IMR-90 (cell line): Measurements from ENCODE around the gene RCAN2. TPM values are rescaled to one million over a fixed set of nuclear protein-coding genes. Genes with fewer than 3 reads are reported as not detected.

Experiments used
- ATAC-seq: fragments of 200-7000 bp; cut with Tn5 transposase; 2 replicates; pipeline ENCODE4 v1.9.1; 2020; ENCODE audit warnings: low read depth, mild to moderate bottlenecking, moderate library complexity
- BruUV-seq: library from RNA; stranded (reverse); fragments of 400-500 nt; replicated peaks from 2 replicates; lab custom pipeline; 2021; lab: Mats Ljungman, UMichigan
- CTCF ChIA-PET: fragments of 300-600 bp; formaldehyde crosslinking; extraction: SDS; loops from one replicate; lab custom pipeline; 2021; ENCODE audit warnings: antibody characterized with exemption; lab: Yijun Ruan, JAX
- POLR2A ChIA-PET: fragments of 300-600 bp; sonication (Branson Sonifier 250); formaldehyde crosslinking; loops from one replicate; lab custom pipeline; 2022; ENCODE audit warnings: antibody characterized with exemption; ENCODE audit not compliant: unreplicated experiment; lab: Charles Lee
- DNase-seq: peaks from one replicate; pipeline ENCODE4 v3.0.0; 2013
- H2AFZ ChIP-seq: replicated peaks from 2 replicates; pipeline ENCODE3; 2013; ENCODE audit warnings: low read length, mild to moderate bottlenecking; ENCODE audit not compliant: poor library complexity
- H2AK5ac ChIP-seq: 2 replicates; pipeline ENCODE4 v1.6.1; 2013; ENCODE audit warnings: low read depth, low read length, inconsistent platforms
- H2AK9ac ChIP-seq: replicated peaks from 2 replicates; pipeline ENCODE3; 2013; ENCODE audit warnings: mild to moderate bottlenecking, low read depth, low read length, moderate library complexity; ENCODE audit not compliant: poor library complexity
- H2BK120ac ChIP-seq: 2 replicates; pipeline ENCODE4 v1.6.1; 2013; ENCODE audit warnings: low read depth, low read length, inconsistent platforms
- H2BK15ac ChIP-seq: 3 replicates; pipeline ENCODE4 v1.6.1; 2013; ENCODE audit warnings: low read depth, low read length, inconsistent platforms
- H2BK20ac ChIP-seq: 2 replicates; pipeline ENCODE4 v1.6.1; 2013; ENCODE audit warnings: low read depth, mild to moderate bottlenecking, inconsistent platforms, low read length, moderate library complexity
- H2BK5ac ChIP-seq: 2 replicates; pipeline ENCODE4 v1.6.1; 2013; ENCODE audit warnings: mild to moderate bottlenecking, low read depth, low read length, inconsistent platforms; ENCODE audit not compliant: poor library complexity, severe bottlenecking
- H3K14ac ChIP-seq: replicated peaks from 2 replicates; pipeline ENCODE4 v1.6.1; 2013; ENCODE audit warnings: low read depth, low read length, inconsistent platforms
- H3K18ac ChIP-seq: 2 replicates; pipeline ENCODE4 v1.6.1; 2013; ENCODE audit warnings: low read depth, low read length, control low read depth
- H3K23ac ChIP-seq: 2 replicates; pipeline ENCODE4 v1.6.1; 2013; ENCODE audit warnings: low read depth, low read length, inconsistent platforms
- H3K27ac ChIP-seq: 2 replicates; pipeline ENCODE4 v1.5.1; 2013; ENCODE audit warnings: mild to moderate bottlenecking, control low read depth, low read length; ENCODE audit not compliant: insufficient read depth
- H3K27me3 ChIP-seq: 2 replicates; pipeline ENCODE4 v1.6.1; 2013; ENCODE audit warnings: low read length; ENCODE audit not compliant: control insufficient read depth, insufficient read depth
- H3K36me3 ChIP-seq: 2 replicates; pipeline ENCODE4 v1.6.1; 2013; ENCODE audit warnings: low read length, mixed read lengths; ENCODE audit not compliant: control insufficient read depth, insufficient read depth
- H3K4ac ChIP-seq: 2 replicates; pipeline ENCODE4 v1.6.1; 2013; ENCODE audit warnings: low read depth, low read length, inconsistent platforms
- H3K4me1 ChIP-seq: 2 replicates; pipeline ENCODE4 v1.6.1; 2013; ENCODE audit warnings: low read length, mixed read lengths; ENCODE audit not compliant: control insufficient read depth, insufficient read depth
- H3K4me2 ChIP-seq: 2 replicates; pipeline ENCODE4 v1.6.1; 2013; ENCODE audit warnings: low read depth, mild to moderate bottlenecking, control low read depth, low read length, moderate library complexity
- H3K4me3 ChIP-seq: 2 replicates; pipeline ENCODE4 v1.5.1; 2013; ENCODE audit warnings: low read depth, mild to moderate bottlenecking, control low read depth, low read length, moderate library complexity; ENCODE audit not compliant: insufficient read depth
- H3K56ac ChIP-seq: 2 replicates; pipeline ENCODE4 v1.6.1; 2013; ENCODE audit warnings: low read length, inconsistent platforms; ENCODE audit not compliant: insufficient read depth; ENCODE audit errors: extremely low read depth
- H3K79me1 ChIP-seq, 2 experiments: 2 replicates each; pipeline ENCODE4 v1.6.1; 2013; ENCODE audit warnings: low read length in 2 of 2, inconsistent platforms in 1 of 2, low read depth in 1 of 2
- H3K9ac ChIP-seq: 2 replicates; pipeline ENCODE4 v1.6.1; 2013; ENCODE audit warnings: low read depth, low read length, control low read depth
- H3K9me1 ChIP-seq: 2 replicates; pipeline ENCODE4 v1.6.1; 2013; ENCODE audit warnings: low read length, inconsistent platforms; ENCODE audit not compliant: insufficient read depth
- H3K9me3 ChIP-seq: 2 replicates; pipeline ENCODE4 v1.6.1; 2013; ENCODE audit warnings: low read length; ENCODE audit not compliant: control insufficient read depth, insufficient read depth
- H4K20me1 ChIP-seq: 2 replicates; pipeline ENCODE4 v1.6.1; 2013; ENCODE audit warnings: low read length, inconsistent platforms; ENCODE audit not compliant: insufficient read depth
- H4K5ac ChIP-seq: 2 replicates; pipeline ENCODE4 v1.6.1; 2013; ENCODE audit warnings: mild to moderate bottlenecking, low read depth, low read length, control low read depth
- H4K8ac ChIP-seq, 2 experiments: 2 replicates each; pipeline ENCODE4 v1.6.1; 2013; ENCODE audit warnings: low read depth in 2 of 2, low read length in 2 of 2, control low read depth in 1 of 2, inconsistent platforms in 1 of 2
- H4K91ac ChIP-seq: 2 replicates; pipeline ENCODE4 v1.6.1; 2013; ENCODE audit warnings: low read depth, low read length, inconsistent platforms; ENCODE audit not compliant: insufficient read depth
- BHLHE40 ChIP-seq: fragments of 150-350 bp; IDR thresholded peaks from 2 replicates; pipeline ENCODE4 v1.6.1; 2016; ENCODE audit warnings: mild to moderate bottlenecking, low read depth, low read length
- CEBPB ChIP-seq: IDR thresholded peaks from 2 replicates; pipeline ENCODE4 v1.6.1; 2012; ENCODE audit warnings: low read depth, low read length, improper control_type of control experiment
- CHD1 ChIP-seq: IDR thresholded peaks from 2 replicates; pipeline ENCODE4 v1.6.1; 2012; ENCODE audit warnings: low read depth, low read length, improper control_type of control experiment
- CTCF ChIP-seq: conservative IDR thresholded peaks from 2 replicates; pipeline ENCODE4 v1.5.1; 2012; ENCODE audit warnings: mild to moderate bottlenecking, low read depth, low read length, improper control_type of control experiment
- FOS ChIP-seq: fragments of 150-350 bp; IDR thresholded peaks from 2 replicates; pipeline ENCODE4 v1.6.1; 2016; ENCODE audit warnings: low read depth, low read length
- MAFK ChIP-seq: IDR thresholded peaks from 2 replicates; pipeline ENCODE4 v1.6.1; 2012; ENCODE audit warnings: low read depth, low read length, improper control_type of control experiment
- MAZ ChIP-seq: IDR thresholded peaks from 2 replicates; pipeline ENCODE4 v1.6.1; 2012; ENCODE audit warnings: low read depth, mild to moderate bottlenecking, low read length, improper control_type of control experiment, moderate library complexity, borderline replicate concordance
- MXI1 ChIP-seq: IDR thresholded peaks from 2 replicates; pipeline ENCODE4 v1.6.1; 2012; ENCODE audit warnings: low read depth, mild to moderate bottlenecking, low read length, moderate library complexity, borderline replicate concordance
- NFE2L2 ChIP-seq: fragments of 150-350 bp; IDR thresholded peaks from 2 replicates; pipeline ENCODE4 v1.6.1; 2016; ENCODE audit warnings: low read depth, mild to moderate bottlenecking, low read length
- RAD21 ChIP-seq: IDR thresholded peaks from 2 replicates; pipeline ENCODE4 v1.6.1; 2012; ENCODE audit warnings: low read length, improper control_type of control experiment
- RCOR1 ChIP-seq: IDR thresholded peaks from 2 replicates; pipeline ENCODE4 v1.6.1; 2012; ENCODE audit warnings: mild to moderate bottlenecking, low read length, improper control_type of control experiment; ENCODE audit not compliant: insufficient replicate concordance
- RFX5 ChIP-seq: IDR thresholded peaks from 2 replicates; pipeline ENCODE4 v1.8.0; 2012; ENCODE audit warnings: low read depth, mild to moderate bottlenecking, low read length, moderate library complexity
- SMC3 ChIP-seq: fragments of 150-350 bp; IDR thresholded peaks from 2 replicates; pipeline ENCODE4 v1.6.1; 2016; ENCODE audit warnings: low read depth, mild to moderate bottlenecking, antibody characterized with exemption, low read length, moderate library complexity
- USF2 ChIP-seq: fragments of 150-350 bp; IDR thresholded peaks from 2 replicates; pipeline ENCODE4 v1.6.1; 2017; ENCODE audit warnings: mild to moderate bottlenecking, antibody characterized with exemption, low read length, low read depth
- WGBS, 2 experiments: methylation state at CpG; one replicate each; pipeline versions ENCODE4 v1.1.5 to v1.1.7; 2013; ENCODE audit warnings: missing lambda C conversion rate in 2 of 2; ENCODE audit not compliant: insufficient read length in 1 of 2; ENCODE audit errors: extremely low coverage in 2 of 2; 5-methylcytosine and 5-hydroxymethylcytosine counted together
- dilution Hi-C: fragments of 300-500 bp; cut with HindIII; formaldehyde crosslinking; loops from one replicate; pipeline ENCODE4 v1.14.3; 2018; ENCODE audit warnings: low sequenced_read_pairs; ENCODE audit not compliant: unreplicated experiment
- in situ Hi-C: fragments of 300-500 bp; cut with MboI; formaldehyde crosslinking; loops from 3 replicates; pipeline ENCODE4 v1.14.3; 2019; ENCODE audit warnings: low sequenced_read_pairs, inconsistent platforms, mixed read lengths
- intact Hi-C: fragments of 100-400 bp; cut with micrococcal nuclease; formaldehyde crosslinking; loops from 2 replicates; pipeline ENCODE4 v1.10.0; 2022
- polyA plus RNA-seq, 3 experiments: library from polyadenylated mRNA; depleted of rRNA; stranded (reverse); fragments of >200 nt; gene quantifications; 2 replicates each; pipeline ENCODE4 v1.2.3, GENCODE V29; 2012; ENCODE audit warnings: low replicate concordance in 1 of 3
- total RNA-seq: library from RNA; depleted of rRNA; stranded (reverse); fragments of >200 nt; gene quantifications from 2 replicates; pipeline ENCODE4 v1.2.3, GENCODE V29; 2012
- TF ChIP-seq, protein P1 (sequence below): fragments of 150-350 bp; IDR thresholded peaks from 2 replicates; pipeline ENCODE4 v1.6.1; 2016; ENCODE audit warnings: low read depth, mild to moderate bottlenecking, low read length, moderate library complexity, borderline replicate concordance

RCAN2 gene
- total and polyA plus RNA-seq, 2 of the 4 experiments (the other 2 are of a cell fraction): 1.3 to 1.8 TPM

DNA sequence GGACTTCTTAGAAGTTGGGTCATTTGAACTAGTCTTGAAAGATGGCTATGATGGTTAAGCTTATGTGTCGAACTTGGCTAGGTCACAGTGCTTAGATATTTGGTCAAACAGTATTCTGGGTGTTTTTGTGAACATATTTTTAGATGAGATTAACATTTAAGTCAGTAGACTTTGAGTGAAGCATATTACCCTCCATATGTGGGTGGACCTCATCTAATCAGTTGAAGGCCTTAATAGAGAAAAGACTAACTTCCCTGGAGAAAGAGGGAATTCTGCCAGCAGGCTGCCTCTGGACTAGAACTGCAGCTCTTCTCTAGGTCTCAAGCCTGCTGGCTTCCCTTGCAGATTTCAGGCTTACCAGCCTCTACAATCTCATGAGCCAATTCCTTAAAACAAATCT lies 76.9 kb downstream of the RCAN2 start:
- POLR2A ChIA-PET: no interaction called here

More for the DNA sequence above, 76.9 kb downstream of the RCAN2 start:
- BruUV-seq: no TSS peak
- Histone ChIP-seq H3K18ac (no peak overlapping the region), H3K79me1 (no peaks in the 10 kb centered on the region), H4K91ac (no peak overlapping the region), H3K23ac (no peak overlapping the region), H3K9ac (no peak overlapping the region), H3K27me3 (no peaks in the 10 kb centered on the region), H4K20me1 (no peaks in the 10 kb centered on the region), H2BK5ac (no peak overlapping the region), H3K14ac (no peak overlapping the region), H3K4ac (no peak overlapping the region), H2AFZ (no peak overlapping the region), H3K4me1 (no peaks in the 10 kb centered on the region), H3K4me3 (no peak overlapping the region), H3K4me2 (no peak overlapping the region), H2BK20ac (no peak overlapping the region), H2BK120ac (no peak overlapping the region), H4K8ac (no peak overlapping the region), H3K9me3 (no peaks in the 10 kb centered on the region), H2AK5ac (no peak overlapping the region), H2BK15ac (no peak overlapping the region), H4K5ac (no peak overlapping the region), H2AK9ac (no peak overlapping the region), H3K9me1 (no peaks in the 10 kb centered on the region), H3K27ac (no peak overlapping the region), H3K56ac (no peak overlapping the region), H3K36me3 (no peaks in the 10 kb centered on the region)
- no CpG with 5 or more reads among the region's 1 CpG for WGBS, 2 experiments
- no peak for TF ChIP-seq SMC3
- TF ChIP-seq BHLHE40: no peak
- TF ChIP-seq RAD21: no peak
- TF ChIP-seq FOS: no peak
- no peak for TF ChIP-seq CEBPB
- TF ChIP-seq RFX5: no peak
- TF ChIP-seq CHD1: no peak
- no peak for TF ChIP-seq USF2
- TF ChIP-seq RCOR1: no peak
- TF ChIP-seq MXI1: no peak
- no peak for TF ChIP-seq MAFK
- no peak for TF ChIP-seq MAZ
- no peak for TF ChIP-seq CTCF
- TF ChIP-seq, protein P1, sequence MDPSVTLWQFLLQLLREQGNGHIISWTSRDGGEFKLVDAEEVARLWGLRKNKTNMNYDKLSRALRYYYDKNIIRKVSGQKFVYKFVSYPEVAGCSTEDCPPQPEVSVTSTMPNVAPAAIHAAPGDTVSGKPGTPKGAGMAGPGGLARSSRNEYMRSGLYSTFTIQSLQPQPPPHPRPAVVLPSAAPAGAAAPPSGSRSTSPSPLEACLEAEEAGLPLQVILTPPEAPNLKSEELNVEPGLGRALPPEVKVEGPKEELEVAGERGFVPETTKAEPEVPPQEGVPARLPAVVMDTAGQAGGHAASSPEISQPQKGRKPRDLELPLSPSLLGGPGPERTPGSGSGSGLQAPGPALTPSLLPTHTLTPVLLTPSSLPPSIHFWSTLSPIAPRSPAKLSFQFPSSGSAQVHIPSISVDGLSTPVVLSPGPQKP: no peak
- TF ChIP-seq NFE2L2: no peak
- DNase-seq (no peak), ATAC-seq (no peak)
- dilution Hi-C loops (no loop called here), intact Hi-C loops (no loop called here), in situ Hi-C loops (loop anchor here (25.0 kb wide), 1 partner anchor 373 kb away; the partner anchor contains the start of gene MEP1A)
- CTCF ChIA-PET: no interaction called here
